ENCODE data around the gene COG1. TPM values are rescaled to one million over a fixed set of nuclear protein-coding genes. Genes with fewer than 3 reads are reported as not detected.

The COG1 gene
- total RNA-seq, 2 experiments from 2014 or later, result 51.8 to 53.7 TPM

GRCh38 chr17:73198201-73198929, 5.5 kb downstream of the COG1 start:
- POLR2A ChIA-PET, result no interaction called here
- ATAC-seq (ENCODE audit: low read depth) (no peak), DNase-seq (no peak)
- Mint-ChIP-seq H3K36me3 (peaks cover 46% of the 10 kb centered on the region), H3K27ac (no peak overlapping the region), H3K9me3 (no peaks in the 10 kb centered on the region), H3K27me3 (no peaks in the 10 kb centered on the region), H3K4me1 (peaks cover 20% of the 10 kb centered on the region), H3K4me3 (no peak overlapping the region)

GRCh38 chr17:73198930-73199260, 6.0 kb downstream of the COG1 start:
- H3K9me3 Mint-ChIP-seq, result no peaks in the 10 kb centered on the region
- H3K27me3 Mint-ChIP-seq, result no peaks in the 10 kb centered on the region
- POLR2A ChIA-PET, result no interaction called here
- H3K4me1 Mint-ChIP-seq, result peaks cover 21% of the 10 kb centered on the region
- ATAC-seq (ENCODE audit: low read depth) (no peak), DNase-seq (no peak)
- no peak overlapping the region for H3K27ac Mint-ChIP-seq
- peaks cover 46% of the 10 kb centered on the region for H3K36me3 Mint-ChIP-seq
- H3K4me3 Mint-ChIP-seq, result no peak overlapping the region

- no peak overlapping the region for H3K27ac Mint-ChIP-seq
- no peaks in the 10 kb centered on the region for H3K27me3 Mint-ChIP-seq
- no peaks in the 10 kb centered on the region for H3K9me3 Mint-ChIP-seq
- H3K4me3 Mint-ChIP-seq, result no peak overlapping the region
- ATAC-seq (ENCODE audit: low read depth), result no peak
- H3K36me3 Mint-ChIP-seq, result peaks cover 46% of the 10 kb centered on the region
- no peak for DNase-seq
- POLR2A ChIA-PET, result interaction anchor here (0.5 kb wide), 2 partner anchors 116 to 610 kb away, joined by 3 to 4 read pairs; no protein-coding TSS in a partner anchor
- peaks cover 27% of the 10 kb centered on the region for H3K4me1 Mint-ChIP-seq
Measured at GRCh38 chr17:73199751-73200317, 7.0 kb downstream of the COG1 start.

GRCh38 chr17:73200476-73200875, 7.6 kb downstream of the COG1 start:
- no peak for ATAC-seq (ENCODE audit: low read depth)
- POLR2A ChIA-PET, result interaction anchor here (4.0 kb wide), 1 partner anchor 32 kb away, joined by 21 read pairs; a partner anchor contains a TSS
- Mint-ChIP-seq H3K9me3 (no peaks in the 10 kb centered on the region), H3K4me3 (no peak overlapping the region), H3K4me1 (peaks cover 33% of the 10 kb centered on the region), H3K27ac (no peak overlapping the region), H3K36me3 (peaks cover 45% of the 10 kb centered on the region), H3K27me3 (no peaks in the 10 kb centered on the region)
- DNase-seq, result no peak

DNA sequence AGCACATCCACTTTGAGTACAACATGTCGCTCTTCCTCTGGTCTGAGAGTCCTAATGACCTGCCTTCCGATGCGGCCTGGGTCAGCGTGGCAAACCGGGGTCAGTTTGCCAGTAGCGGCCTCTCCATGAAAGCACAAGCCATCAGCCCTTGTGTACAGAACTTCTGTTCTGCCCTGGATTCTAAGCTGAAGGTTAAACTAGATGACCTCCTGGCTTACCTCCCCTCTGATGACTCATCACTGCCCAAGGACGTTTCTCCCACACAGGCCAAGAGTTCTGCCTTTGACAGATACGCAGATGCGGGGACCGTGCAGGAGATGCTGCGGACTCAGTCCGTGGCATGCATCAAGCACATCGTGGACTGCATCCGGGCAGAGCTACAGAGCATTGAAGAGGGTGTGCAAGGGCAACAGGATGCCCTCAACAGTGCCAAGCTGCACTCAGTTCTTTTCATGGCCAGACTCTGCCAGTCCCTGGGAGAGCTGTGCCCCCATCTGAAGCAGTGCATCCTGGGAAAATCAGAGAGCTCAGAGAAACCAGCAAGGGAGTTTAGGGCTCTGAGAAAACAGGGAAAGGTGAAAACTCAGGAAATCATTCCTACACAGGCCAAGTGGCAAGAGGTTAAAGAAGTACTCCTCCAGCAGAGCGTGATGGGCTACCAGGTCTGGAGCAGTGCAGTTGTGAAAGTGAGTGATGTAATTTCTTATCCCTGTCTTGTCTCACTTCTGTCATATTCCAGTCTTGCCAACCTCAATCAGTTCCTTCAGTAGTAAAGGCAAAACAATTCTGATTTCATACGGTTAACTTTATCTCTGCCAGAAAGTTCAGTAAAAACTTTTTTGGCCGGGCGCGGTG, 8.6 kb downstream of the COG1 start:
- ATAC-seq (ENCODE audit: low read depth) (no peak), DNase-seq (no peak)
- Mint-ChIP-seq H3K4me1 (peaks cover 32% of the 10 kb centered on the region), H3K27me3 (no peaks in the 10 kb centered on the region), H3K9me3 (no peaks in the 10 kb centered on the region), H3K27ac (no peak overlapping the region), H3K4me3 (no peak overlapping the region), H3K36me3 (peaks cover 45% of the 10 kb centered on the region)
- POLR2A ChIA-PET, result interaction anchor here (1.1 to 4.0 kb wide), 3 partner anchors 8 to 482 kb away, joined by 4 to 21 read pairs (median 4); partner anchors contain the start of gene COG1

- Mint-ChIP-seq H3K27me3 (no peaks in the 10 kb centered on the region), H3K4me1 (peaks cover 33% of the 10 kb centered on the region), H3K4me3 (peak overlapping the region; percentile 49), H3K9me3 (no peaks in the 10 kb centered on the region), H3K27ac (peak overlapping the region; percentile 78), H3K36me3 (peaks cover 40% of the 10 kb centered on the region)
- ATAC-seq (ENCODE audit: low read depth), result peak; percentile 68
- POLR2A ChIA-PET, result interaction anchor here (1.3 to 4.0 kb wide), 2 partner anchors 9 to 29 kb away, joined by 4 to 21 read pairs; a partner anchor contains a TSS
- DNase-seq, result no peak
Measured at GRCh38 chr17:73203135-73203787, 10.4 kb downstream of the COG1 start.

DNA sequence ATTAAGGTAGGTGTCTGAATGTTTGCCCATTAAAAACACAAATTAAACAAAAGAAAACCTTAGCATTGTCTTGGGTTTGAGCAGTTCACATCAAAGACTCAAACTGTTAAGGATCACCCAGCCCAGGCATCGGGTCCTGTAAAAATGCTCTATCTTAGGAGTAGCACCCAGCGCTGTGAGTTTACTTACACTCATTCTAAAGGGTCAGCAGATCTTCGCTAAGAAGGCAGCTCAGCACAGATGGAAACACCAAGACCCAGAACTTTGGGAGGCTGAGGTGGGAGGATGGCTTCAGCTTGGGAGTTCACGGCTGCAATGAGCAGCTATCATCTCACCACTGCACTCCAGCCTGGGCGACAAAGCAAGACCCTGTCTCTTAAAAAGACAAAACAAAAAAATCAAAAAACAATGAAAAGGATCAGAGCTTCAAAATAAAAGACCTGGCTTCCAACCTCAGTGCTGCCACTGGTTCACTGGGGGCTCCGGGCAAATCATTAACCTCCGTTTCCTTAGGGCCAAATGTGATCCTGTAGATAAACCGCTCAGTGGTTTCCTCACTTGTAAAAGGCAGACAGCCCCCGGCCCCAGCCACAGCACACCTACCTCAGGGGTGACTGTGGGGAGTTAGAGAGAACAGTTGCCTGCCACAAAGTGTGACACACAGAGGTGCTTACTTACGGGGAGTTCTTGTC, 11.1 kb downstream of the COG1 start:
- Mint-ChIP-seq H3K27me3 (no peaks in the 10 kb centered on the region), H3K36me3 (peaks cover 36% of the 10 kb centered on the region), H3K4me3 (peak overlapping the region; percentile 49), H3K4me1 (peaks cover 33% of the 10 kb centered on the region), H3K9me3 (no peaks in the 10 kb centered on the region), H3K27ac (peak overlapping the region; percentile 78)
- ATAC-seq (ENCODE audit: low read depth) (peak; percentile 88), DNase-seq (peak; percentile 62)
- POLR2A ChIA-PET, result interaction anchor here (1.3 to 4.0 kb wide), 2 partner anchors 10 to 28 kb away, joined by 4 to 21 read pairs; a partner anchor contains a TSS

GRCh38 chr17:73205459-73205961, 12.7 kb downstream of the COG1 start:
- peak overlapping the region; percentile 16 for H3K4me3 Mint-ChIP-seq
- no peaks in the 10 kb centered on the region for H3K9me3 Mint-ChIP-seq
- POLR2A ChIA-PET, result interaction anchor here (0.6 kb wide), 1 partner anchor 9 kb away, joined by 3 read pairs; no protein-coding TSS in a partner anchor
- no peak for ATAC-seq (ENCODE audit: low read depth)
- DNase-seq, result no peak
- H3K27ac Mint-ChIP-seq, result peak overlapping the region; percentile 42
- H3K27me3 Mint-ChIP-seq, result no peaks in the 10 kb centered on the region
- H3K36me3 Mint-ChIP-seq, result peaks cover 23% of the 10 kb centered on the region
- H3K4me1 Mint-ChIP-seq, result peaks cover 33% of the 10 kb centered on the region

DNA sequence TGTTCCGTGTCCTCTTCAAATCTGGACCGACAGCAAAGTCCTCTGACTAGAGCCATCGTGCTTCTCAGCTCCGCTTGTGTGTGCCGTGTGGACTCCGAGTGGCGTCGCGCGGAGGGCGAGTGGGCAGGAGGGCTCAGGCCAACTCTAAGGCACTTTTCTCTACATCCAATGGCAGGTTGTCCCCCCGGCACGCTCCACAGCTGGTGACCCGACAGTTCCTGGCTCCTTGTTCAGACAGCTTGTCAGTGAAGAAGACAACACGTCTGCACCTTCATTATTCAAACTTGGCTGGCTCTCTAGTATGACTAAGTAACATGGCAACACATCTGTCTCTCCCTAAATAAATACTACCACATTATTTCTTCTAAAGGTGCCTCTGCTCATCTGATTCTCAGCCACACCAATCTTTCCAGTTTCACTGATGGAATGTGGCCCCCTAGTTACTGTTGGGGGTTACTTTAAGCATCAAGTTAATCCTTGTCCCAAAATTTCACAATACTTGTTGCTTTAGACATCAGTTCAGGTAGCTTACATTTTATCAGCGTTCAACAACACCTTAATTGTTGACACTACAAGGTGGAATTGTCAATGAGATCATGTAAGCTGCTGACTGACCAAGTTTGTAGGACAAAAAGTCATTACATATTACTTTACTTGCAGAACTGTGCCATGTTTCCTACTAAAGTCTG, 15.4 kb downstream of the COG1 start:
- no peaks in the 10 kb centered on the region for H3K9me3 Mint-ChIP-seq
- DNase-seq (no peak), ATAC-seq (ENCODE audit: low read depth) (no peak)
- H3K27me3 Mint-ChIP-seq, result no peaks in the 10 kb centered on the region
- POLR2A ChIA-PET, result interaction anchor here (0.5 to 1.5 kb wide), 2 partner anchors 22 to 24 kb away, joined by 3 to 4 read pairs; a partner anchor contains a TSS
- H3K27ac Mint-ChIP-seq, result no peak overlapping the region
- peaks cover 12% of the 10 kb centered on the region for H3K36me3 Mint-ChIP-seq
- H3K4me1 Mint-ChIP-seq, result peaks cover 30% of the 10 kb centered on the region
- no peak overlapping the region for H3K4me3 Mint-ChIP-seq

DNA sequence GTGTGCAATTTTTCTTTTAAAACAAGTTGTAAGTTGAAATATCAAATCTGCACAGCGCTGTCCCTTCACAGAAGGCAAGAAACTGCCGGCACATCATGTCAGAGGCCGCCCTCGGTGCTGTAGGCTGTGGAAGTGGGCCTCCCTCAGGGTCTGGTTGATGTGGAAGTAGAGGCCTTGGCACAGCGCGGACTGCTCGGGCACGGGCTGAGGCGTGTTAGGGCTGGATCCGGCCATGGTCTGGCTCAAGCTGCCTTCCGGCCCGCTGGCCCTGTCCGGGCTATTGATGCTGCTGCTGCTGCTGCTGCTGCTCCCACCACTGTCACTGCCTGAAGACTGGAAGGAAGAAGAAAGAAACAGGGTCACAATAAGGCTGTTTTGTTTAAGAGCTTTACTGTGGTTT, 16.6 kb downstream of the COG1 start:
- Mint-ChIP-seq H3K27me3 (no peaks in the 10 kb centered on the region), H3K27ac (no peak overlapping the region)

GRCh38 chr17:73210002-73210678, 17.3 kb downstream of the COG1 start:
- POLR2A ChIA-PET, result interaction anchor here (0.7 to 2.4 kb wide), 3 partner anchors 12 to 22 kb away, joined by 3 to 6 read pairs (median 4); a partner anchor contains a TSS
- H3K9me3 Mint-ChIP-seq, result no peaks in the 10 kb centered on the region
- no peak overlapping the region for H3K27ac Mint-ChIP-seq
- no peak overlapping the region for H3K4me3 Mint-ChIP-seq
- no peaks in the 10 kb centered on the region for H3K27me3 Mint-ChIP-seq
- no peak for ATAC-seq (ENCODE audit: low read depth)
- peaks cover 10% of the 10 kb centered on the region for H3K36me3 Mint-ChIP-seq
- no peak for DNase-seq
- peaks cover 16% of the 10 kb centered on the region for H3K4me1 Mint-ChIP-seq

More for the DNA sequence above, 16.6 kb downstream of the COG1 start:
- Mint-ChIP-seq H3K4me1 (peaks cover 21% of the 10 kb centered on the region), H3K4me3 (no peak overlapping the region), H3K9me3 (no peaks in the 10 kb centered on the region), H3K36me3 (peaks cover 12% of the 10 kb centered on the region)
- DNase-seq (no peak), ATAC-seq (ENCODE audit: low read depth) (no peak)
- POLR2A ChIA-PET, result interaction anchor here (1.5 kb wide), 1 partner anchor 23 kb away, joined by 4 read pairs; a partner anchor contains a TSS

All from activated naive CD8-positive, alpha-beta T cell treated with anti-CD3 and anti-CD28 coated beads, Interleukin-2, amount 10 ng/mL, durations not matched to agents 7 days and 5 days (primary cell).